Upper lobe of left lung (tissue), 6 donors: ENCODE measurements around the gene SPAG7. TPM values are rescaled to one million over a fixed set of nuclear protein-coding genes. Genes with fewer than 3 reads are reported as not detected.

Experiments used
- ATAC-seq, 2 donors: fragments of 200-7000 bp; cut with Tn5 transposase; one replicate each; pipeline ENCODE4 v1.9.1; 2022; ENCODE audit warnings: mild to moderate bottlenecking in 2 of 2, moderate library complexity in 2 of 2; ENCODE audit not compliant: low FRiP score in 2 of 2
- DNase-seq, 2 donors: peaks; one replicate each; pipeline ENCODE4 v3.0.0-alpha.2; 2019 to 2020
- H3K27ac ChIP-seq, 4 donors: fragments of 200-600 bp; sonication (generic); one replicate each; pipeline ENCODE4 v1.5.1; 2016 to 2019
- H3K27me3 ChIP-seq, 4 donors: fragments of 200-600 bp; sonication (generic); one replicate each; pipeline ENCODE4 v1.5.1; 2017 to 2019
- H3K36me3 ChIP-seq, 4 donors: fragments of 200-600 bp; sonication (generic); one replicate each; pipeline ENCODE4 v1.5.1; 2016 to 2019
- H3K4me1 ChIP-seq, 4 donors: fragments of 200-600 bp; sonication (generic); one replicate each; pipeline ENCODE4 v1.5.1; 2018 to 2019
- H3K4me3 ChIP-seq, 4 donors: fragments of 200-600 bp; sonication (generic); one replicate each; pipeline ENCODE4 v1.5.1; 2017 to 2019; ENCODE audit warnings: mild to moderate bottlenecking in 2 of 4, moderate library complexity in 1 of 4
- H3K9me3 ChIP-seq, 4 donors: fragments of 200-600 bp; sonication (generic); one replicate each; pipeline ENCODE4 v1.5.1; 2018 to 2019
- CTCF ChIP-seq, 6 experiments: fragments of 450-650 bp in 4 of 6; fragments of 200-600 bp in 2 of 6; sonication (generic) in 2 of 6; IDR thresholded peaks; one replicate each; pipeline ENCODE4 v1.5.1; 2016 to 2019; ENCODE audit warnings: antibody characterized with exemption in 6 of 6
- EP300 ChIP-seq, 4 donors: sonication (generic); formaldehyde crosslinking; IDR thresholded peaks; one replicate each; pipeline ENCODE4 v1.5.1; 2017; ENCODE audit warnings: antibody characterized with exemption in 4 of 4, control low read depth in 2 of 4
- POLR2A ChIP-seq, 4 donors: fragments of 450-650 bp; IDR thresholded peaks; one replicate each; pipeline ENCODE4 v1.5.1; 2016 to 2017; ENCODE audit warnings: antibody characterized with exemption in 4 of 4, mild to moderate bottlenecking in 2 of 4
- POLR2AphosphoS5 ChIP-seq, 2 donors: sonication (generic); formaldehyde crosslinking; IDR thresholded peaks; one replicate each; pipeline ENCODE4 v1.5.1; 2017; ENCODE audit warnings: antibody characterized with exemption in 2 of 2
- WGBS, 2 donors: methylation state at CpG; one replicate each; pipeline ENCODE4 v1.1.5; 2017 to 2018; 5-methylcytosine and 5-hydroxymethylcytosine counted together
- total RNA-seq, 6 donors: library from RNA; depleted of rRNA in 4 of 6; stranded (reverse); fragments of >200 nt in 4 of 6; gene quantifications; one replicate each; pipeline versions ENCODE4 v1.1.0 to v1.2.1, GENCODE V29; 2016 to 2021
- donor health status: DM: no; HTN: no; CAD: no; lungs with moderate emphysema.
- donor health status: DM: no; HTN: yes; CAD: no; lungs with severe emphysema.

SPAG7 gene
- total RNA-seq, 6 donors from 2014 or later = 48.2 to 66.4 (median 63.8) TPM

DNA sequence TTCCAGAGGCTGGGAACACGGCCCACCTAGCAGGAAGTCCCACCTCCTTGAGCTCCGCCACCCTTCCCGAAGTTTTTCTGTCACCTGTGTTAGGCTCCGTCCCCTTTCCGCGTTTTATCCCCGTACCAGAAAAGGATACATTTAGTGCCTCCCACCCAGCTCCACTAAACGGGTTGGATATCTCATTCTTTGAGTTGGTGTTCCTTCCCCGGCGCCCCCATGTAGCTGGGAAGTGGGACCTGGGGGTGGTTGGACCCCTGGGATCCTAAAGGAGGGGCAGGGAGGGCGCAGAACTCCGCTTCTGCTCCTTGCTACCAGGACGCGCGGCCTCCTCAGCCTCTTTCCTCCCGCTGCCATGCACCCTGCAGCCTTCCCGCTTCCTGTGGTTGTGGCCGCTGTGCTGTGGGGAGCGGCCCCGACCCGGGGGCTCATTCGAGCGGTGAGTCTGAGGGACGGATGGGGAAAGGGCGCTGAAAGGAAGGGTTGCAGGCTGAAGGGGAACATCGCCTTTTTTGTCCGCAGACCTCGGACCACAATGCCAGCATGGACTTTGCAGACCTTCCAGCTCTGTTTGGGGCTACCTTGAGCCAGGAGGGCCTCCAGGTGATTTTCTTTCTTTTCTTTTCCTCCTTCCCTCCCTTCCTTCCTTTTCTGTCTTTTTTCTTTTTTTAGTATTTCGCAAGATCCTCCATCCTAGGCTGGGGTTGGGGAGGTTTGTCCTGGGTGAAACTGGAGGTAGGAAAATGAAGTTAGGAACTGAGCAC, 26.9 kb downstream of the SPAG7 start:
- peak overlapping the region; percentile 63 to 85 (median 72) for H3K4me3 ChIP-seq
- TF ChIP-seq POLR2A (IDR thresholded peaks at IDR 0.05) = no peak
- peak in 1 of 2 donors; percentile 8 for TF ChIP-seq POLR2AphosphoS5 (IDR thresholded peaks at IDR 0.05)
- no peak for TF ChIP-seq EP300 (IDR thresholded peaks at IDR 0.05)
- peak in 1 of 6 experiments; percentile 2 for TF ChIP-seq CTCF (IDR thresholded peaks at IDR 0.05)

GRCh38 chr17:4939796-4940554, 27.6 kb downstream of the SPAG7 start, which contains the start of the genes RNF167 and SLC25A11:
Gene RNF167 (plus strand): TSS chr17:4940268. CDS start chr17:4940910, 642 bp downstream.
Gene SLC25A11 (minus strand): TSS chr17:4940046. CDS start chr17:4939910, 136 bp downstream.
- TF ChIP-seq POLR2A (IDR thresholded peaks at IDR 0.05) (peak in 3 of 4 donors; percentile 26 to 87 (median 54)), CTCF (IDR thresholded peaks at IDR 0.05) (peak in 3 of 6 experiments; percentile 7 to 25 (median 19)), EP300 (IDR thresholded peaks at IDR 0.05) (no peak), POLR2AphosphoS5 (IDR thresholded peaks at IDR 0.05) (peak; percentile 58 to 83)
- Histone ChIP-seq H3K9me3 (no peaks in the 10 kb centered on the region), H3K36me3 (peaks cover 18 to 58% (median 46%) of the 10 kb centered on the region in 4 donors), H3K27ac (peak within 1 kb of the TSS; percentile 84 to 99 (median 94)), H3K27me3 (no peaks in the 10 kb centered on the region), H3K4me1 (peaks cover 42 to 63% (median 53%) of the 10 kb centered on the region in 4 donors), H3K4me3 (peak within 1 kb of the TSS; percentile 63 to 85 (median 72))
- 0% methylated on average over 71 of the region's 72 CpGs for WGBS, 2 donors
- ATAC-seq = peak; percentile 95 to 96
- peak; percentile 97 to 98 for DNase-seq

More for the DNA sequence above, 26.9 kb downstream of the SPAG7 start:
- DNase-seq (peak; percentile 78 to 79), ATAC-seq (peak; percentile 78)
- peaks cover 18 to 66% (median 51%) of the 10 kb centered on the region in 4 donors for H3K36me3 ChIP-seq
- no peaks in the 10 kb centered on the region for H3K27me3 ChIP-seq
- no peaks in the 10 kb centered on the region for H3K9me3 ChIP-seq
- 1 to 2% methylated on average over 29 of the region's 29 CpGs for WGBS, 2 donors
- peak overlapping the region; percentile 84 to 99 (median 94) for H3K27ac ChIP-seq
- H3K4me1 ChIP-seq = peaks cover 50 to 71% (median 61%) of the 10 kb centered on the region in 4 donors

GRCh38 chr17:4939546-4939795, 28.1 kb downstream of the SPAG7 start:
- H3K9me3 ChIP-seq = no peaks in the 10 kb centered on the region
- ATAC-seq = no peak
- peak overlapping the region; percentile 84 to 99 (median 94) for H3K27ac ChIP-seq
- peaks cover 37 to 61% (median 48%) of the 10 kb centered on the region in 4 donors for H3K4me1 ChIP-seq
- H3K27me3 ChIP-seq = no peaks in the 10 kb centered on the region
- TF ChIP-seq CTCF (IDR thresholded peaks at IDR 0.05) (no peak), POLR2AphosphoS5 (IDR thresholded peaks at IDR 0.05) (no peak), EP300 (IDR thresholded peaks at IDR 0.05) (no peak), POLR2A (IDR thresholded peaks at IDR 0.05) (no peak)
- DNase-seq = peak in 1 of 2 donors; percentile 35
- WGBS, 2 donors = 3 to 6% methylated on average over 6 to 14 of the region's 16 CpGs
- H3K36me3 ChIP-seq = peaks cover 16 to 53% (median 42%) of the 10 kb centered on the region in 4 donors
- peak overlapping the region; percentile 48 to 72 (median 67) for H3K4me3 ChIP-seq

GRCh38 chr17:4938688-4939545, 28.7 kb downstream of the SPAG7 start:
- Histone ChIP-seq H3K9me3 (no peaks in the 10 kb centered on the region), H3K36me3 (peaks cover 16 to 48% (median 37%) of the 10 kb centered on the region in 4 donors), H3K27me3 (no peaks in the 10 kb centered on the region), H3K4me3 (peak overlapping the region; percentile 48 to 72 (median 67)), H3K4me1 (peaks cover 40 to 61% (median 47%) of the 10 kb centered on the region in 4 donors), H3K27ac (peak overlapping the region; percentile 84 to 99 (median 94))
- no peak for DNase-seq
- TF ChIP-seq POLR2AphosphoS5 (IDR thresholded peaks at IDR 0.05) (no peak), CTCF (IDR thresholded peaks at IDR 0.05) (no peak), EP300 (IDR thresholded peaks at IDR 0.05) (no peak), POLR2A (IDR thresholded peaks at IDR 0.05) (no peak)
- 61 to 68% methylated on average over 15 to 17 of the region's 19 CpGs for WGBS, 2 donors
- ATAC-seq = no peak
